MV-4-11 (cell line): Measurements from ENCODE around the gene PRKCB.

Source experiments
- DNase-seq: peaks from one replicate; lab custom pipeline; 2025; lab: John Stamatoyannopoulos, UW

The PRKCB gene

GRCh38 chr16:23866621-23867020 is 30.8 kb downstream of the PRKCB start:
- no peak for DNase-seq

- no peak for DNase-seq
Measured at GRCh38 chr16:23867566-23867965, 31.8 kb downstream of the PRKCB start.

- DNase-seq, result peak; percentile 38
Measured at GRCh38 chr16:23868136-23868535, 32.4 kb downstream of the PRKCB start.

DNA sequence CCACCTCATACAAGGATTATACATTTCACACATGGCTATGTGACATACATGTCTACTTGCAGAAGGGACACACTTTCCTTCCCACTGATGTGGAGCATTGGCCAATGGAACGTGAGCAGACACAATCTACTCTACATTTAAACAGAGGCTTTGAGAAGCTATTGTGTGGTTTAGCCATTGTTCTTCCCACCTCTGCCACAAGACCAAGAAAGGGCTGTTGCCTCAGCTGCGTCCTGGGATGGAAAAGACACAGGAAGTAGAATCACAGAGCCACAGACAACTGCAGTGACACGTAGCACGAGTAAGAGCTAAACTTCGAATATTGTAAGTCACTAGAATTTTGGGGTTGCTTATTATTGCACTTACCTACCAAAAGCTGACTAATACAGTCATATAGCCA is 33.3 kb downstream of the PRKCB start:
- DNase-seq, result peak; percentile 76

GRCh38 chr16:23871924-23872323 is 36.1 kb downstream of the PRKCB start:
- no peak for DNase-seq

DNA sequence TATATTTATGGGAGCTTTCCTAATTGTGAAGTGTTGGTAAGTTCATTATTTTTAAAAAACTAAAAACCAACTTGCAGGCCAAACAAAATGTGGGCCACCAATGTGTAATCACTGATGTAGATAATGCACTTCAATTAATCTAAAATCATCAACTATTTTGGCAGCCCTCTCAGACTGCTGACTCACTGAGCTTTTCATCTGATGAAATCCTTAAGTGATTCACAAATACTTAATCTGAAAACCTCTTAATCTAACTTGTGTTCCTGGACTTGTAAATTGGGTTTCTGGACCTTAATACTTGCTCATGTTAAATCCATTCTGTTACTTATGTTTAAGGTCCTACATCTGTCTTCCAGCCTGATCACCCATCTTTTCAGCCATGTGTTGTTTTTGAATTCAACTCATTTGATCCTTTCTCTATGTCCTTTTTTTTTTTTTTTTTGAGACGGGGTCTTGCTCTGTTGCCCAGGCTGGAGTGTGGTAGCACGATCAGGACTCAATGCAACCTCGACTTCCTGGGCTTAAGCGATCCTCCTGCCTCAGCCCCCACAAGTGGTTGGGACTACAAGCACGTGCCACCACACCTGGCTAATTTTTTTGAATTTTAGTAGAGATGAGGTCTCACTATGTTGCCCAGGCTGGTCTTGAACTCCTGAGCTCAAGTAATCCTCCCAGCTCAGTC is 39.0 kb downstream of the PRKCB start:
- peak; percentile 24 for DNase-seq

DNA sequence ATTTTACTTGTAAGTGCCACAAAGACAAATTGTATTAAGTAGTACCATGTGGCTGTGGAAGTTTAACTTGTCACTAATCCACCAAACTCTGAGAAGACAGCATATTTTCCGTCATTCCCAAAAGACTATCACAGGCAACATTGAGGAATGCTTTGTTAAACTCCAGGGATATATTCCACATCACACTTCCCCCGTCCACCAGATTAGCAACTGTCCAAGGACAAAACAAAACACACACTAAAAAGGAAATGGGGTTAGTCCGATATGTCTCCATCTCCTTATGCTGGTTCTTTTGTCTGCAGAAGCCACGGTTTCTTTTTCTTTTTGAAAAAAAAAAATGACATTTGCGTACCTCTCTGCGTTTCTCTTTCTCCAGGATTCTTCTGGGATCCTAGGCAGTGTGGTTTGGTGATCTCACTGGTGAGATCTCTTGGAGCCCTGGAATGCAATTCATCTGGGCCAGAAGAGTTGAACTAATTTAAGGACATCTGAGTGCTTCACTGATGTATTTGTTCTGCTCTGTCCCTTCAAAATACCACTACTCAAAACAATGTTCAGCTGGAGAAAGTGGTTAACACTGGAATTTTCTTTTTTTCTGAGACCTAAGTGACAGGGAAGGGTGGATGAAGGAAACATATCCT is 40.6 kb downstream of the PRKCB start:
- no peak for DNase-seq

GRCh38 chr16:23877107-23878070 is 41.6 kb downstream of the PRKCB start:
- peak; percentile 18 for DNase-seq

DNA sequence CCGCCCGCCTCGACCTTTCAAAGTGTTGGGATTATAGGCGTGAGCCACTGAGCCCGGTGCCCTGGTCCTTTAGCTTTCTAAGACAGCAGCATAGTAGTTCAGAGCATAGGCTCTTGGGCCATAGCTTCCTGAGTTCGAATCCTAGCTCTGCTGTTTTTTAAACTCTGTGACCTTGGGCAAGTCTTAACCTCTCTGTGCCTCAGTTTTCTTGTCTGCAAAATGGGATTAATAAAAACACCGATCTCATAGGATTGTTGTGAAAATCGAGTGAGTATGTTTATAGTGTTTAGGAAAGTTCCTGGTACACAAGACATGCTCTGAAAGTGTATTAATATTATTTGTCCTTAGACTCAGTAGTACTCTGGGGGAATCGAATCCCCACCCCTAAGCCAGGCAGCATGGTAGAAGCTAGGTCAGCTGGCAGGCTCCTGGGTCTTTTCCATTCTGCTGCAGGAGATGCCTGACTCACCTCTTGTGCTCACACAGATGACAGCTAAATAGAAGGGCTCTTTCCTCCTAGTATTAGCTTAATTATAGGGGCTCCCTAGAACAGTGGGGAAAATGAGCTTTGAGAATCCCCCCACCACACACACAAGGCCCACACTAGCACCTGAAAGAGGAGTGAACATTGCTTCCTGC is 44.1 kb downstream of the PRKCB start:
- no peak for DNase-seq

DNA sequence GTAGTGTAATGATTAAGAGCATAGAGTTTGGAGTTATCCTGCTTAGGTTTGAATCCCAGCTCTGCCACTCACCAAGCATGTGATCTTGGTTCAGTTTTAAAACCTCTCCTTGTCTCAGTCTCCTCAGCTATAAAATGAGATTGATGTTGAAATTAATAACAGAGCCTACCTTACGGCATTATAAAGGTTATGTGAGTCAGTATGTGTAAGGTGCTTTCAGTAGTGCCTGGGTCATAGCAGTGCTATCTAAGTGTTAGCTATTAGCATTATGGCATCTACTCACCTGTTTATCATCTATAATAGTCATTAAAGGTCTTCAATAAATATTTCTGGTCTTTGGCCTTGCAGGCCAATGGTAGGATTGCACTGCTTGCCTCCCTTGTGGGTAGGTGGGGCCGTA is 53.4 kb downstream of the PRKCB start:
- DNase-seq, result no peak

GRCh38 chr16:23893986-23894385 is 58.2 kb downstream of the PRKCB start:
- DNase-seq, result peak; percentile 30

- no peak for DNase-seq
Measured at GRCh38 chr16:23895052-23895451, 59.3 kb downstream of the PRKCB start.

DNA sequence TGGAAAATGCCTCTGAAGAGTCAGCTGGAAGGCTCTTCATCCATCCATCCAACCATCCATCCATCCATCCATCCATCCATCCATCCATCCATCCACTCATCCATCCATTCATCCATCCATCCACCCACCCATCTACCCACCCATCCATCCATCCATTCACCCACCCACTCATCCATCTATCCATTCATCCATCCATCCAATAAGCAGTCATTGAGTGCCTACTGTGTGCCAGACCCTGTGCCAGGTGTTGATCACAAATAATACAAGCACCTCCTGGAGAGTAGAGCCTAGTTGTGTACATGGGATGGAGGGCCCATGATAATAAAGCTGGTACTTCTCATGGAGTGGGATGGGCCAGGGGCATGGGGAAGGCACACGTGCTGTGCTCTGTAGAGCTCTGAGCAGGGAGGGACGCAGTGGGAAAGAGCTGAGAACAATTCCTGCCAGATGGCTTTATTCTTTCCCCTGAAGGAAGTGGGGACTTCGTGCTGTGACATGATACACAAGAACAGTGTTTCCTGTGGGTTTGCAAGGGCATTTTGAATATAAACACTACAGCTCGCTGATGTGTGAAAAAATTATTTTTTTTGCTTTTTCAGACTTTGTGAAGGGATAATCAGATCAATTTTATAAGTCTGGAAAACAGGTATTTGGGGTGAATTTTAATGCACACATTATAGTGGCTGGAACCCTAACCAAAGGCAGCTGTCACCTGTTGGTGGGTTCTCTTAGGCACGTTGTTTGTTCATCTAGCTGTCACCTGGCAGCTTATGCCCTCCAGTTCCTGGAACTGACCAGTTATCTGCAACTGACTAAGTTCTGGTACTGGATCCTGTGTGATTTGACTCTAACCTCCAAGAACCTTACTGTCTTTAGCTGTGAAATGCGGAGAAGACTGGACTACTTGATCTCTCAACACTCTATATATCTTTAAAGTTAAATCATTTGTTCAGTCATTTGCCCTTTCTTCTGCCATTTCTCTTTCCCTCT is 61.3 kb downstream of the PRKCB start:
- no peak for DNase-seq

- DNase-seq, result no peak
Measured at GRCh38 chr16:23898682-23899430, 63.1 kb downstream of the PRKCB start.

DNA sequence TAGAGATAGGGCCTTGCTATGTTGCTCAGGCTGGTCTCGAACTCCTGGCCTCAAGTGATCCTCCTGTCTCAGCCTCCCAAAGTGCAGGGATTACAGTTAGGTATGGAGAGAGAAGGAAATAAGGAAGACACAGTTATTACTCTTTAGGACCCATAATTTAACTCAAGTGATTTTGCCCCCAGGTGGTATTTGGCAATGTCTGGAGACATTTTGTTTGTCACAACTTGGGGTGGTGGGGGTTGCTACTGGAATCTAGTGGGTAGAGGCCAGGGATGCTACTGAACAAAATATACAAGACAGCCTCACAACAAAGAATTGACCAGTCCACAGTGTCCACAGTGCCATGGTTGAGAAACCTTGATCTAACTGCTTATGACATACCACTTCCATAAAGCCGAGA is 64.1 kb downstream of the PRKCB start:
- no peak for DNase-seq

DNA sequence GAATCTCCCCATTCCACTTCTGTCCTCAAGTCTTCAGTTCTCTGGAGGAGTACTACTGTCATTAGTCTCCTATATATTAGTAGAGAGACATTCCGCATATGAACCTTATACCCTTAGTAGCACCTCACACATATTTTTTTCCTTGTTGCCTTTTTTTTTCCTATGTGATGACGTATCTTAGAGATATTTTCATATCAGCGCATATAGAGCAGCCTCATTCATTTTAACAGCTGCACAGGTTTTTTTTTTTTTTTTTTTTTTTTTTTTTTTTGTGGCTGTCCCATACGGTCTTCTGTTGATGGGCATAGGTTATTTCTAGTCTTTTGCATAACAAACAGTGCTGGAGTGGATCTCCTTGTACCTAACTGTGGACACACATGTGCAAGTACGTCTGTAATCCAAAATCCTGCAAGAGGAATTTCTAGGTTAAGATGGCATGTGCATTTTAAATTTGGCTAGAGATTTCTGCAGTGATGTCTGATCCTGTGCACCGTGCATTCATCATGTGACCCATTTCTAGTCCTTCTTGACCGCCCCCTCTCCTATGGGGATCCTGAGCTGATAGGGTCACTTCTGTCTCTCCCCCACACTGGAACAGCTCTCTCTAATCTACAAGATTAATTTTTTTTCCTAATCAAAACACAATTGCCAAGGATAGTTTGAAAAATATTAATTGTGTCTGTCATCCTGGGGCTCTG is 64.8 kb downstream of the PRKCB start:
- DNase-seq, result no peak

DNA sequence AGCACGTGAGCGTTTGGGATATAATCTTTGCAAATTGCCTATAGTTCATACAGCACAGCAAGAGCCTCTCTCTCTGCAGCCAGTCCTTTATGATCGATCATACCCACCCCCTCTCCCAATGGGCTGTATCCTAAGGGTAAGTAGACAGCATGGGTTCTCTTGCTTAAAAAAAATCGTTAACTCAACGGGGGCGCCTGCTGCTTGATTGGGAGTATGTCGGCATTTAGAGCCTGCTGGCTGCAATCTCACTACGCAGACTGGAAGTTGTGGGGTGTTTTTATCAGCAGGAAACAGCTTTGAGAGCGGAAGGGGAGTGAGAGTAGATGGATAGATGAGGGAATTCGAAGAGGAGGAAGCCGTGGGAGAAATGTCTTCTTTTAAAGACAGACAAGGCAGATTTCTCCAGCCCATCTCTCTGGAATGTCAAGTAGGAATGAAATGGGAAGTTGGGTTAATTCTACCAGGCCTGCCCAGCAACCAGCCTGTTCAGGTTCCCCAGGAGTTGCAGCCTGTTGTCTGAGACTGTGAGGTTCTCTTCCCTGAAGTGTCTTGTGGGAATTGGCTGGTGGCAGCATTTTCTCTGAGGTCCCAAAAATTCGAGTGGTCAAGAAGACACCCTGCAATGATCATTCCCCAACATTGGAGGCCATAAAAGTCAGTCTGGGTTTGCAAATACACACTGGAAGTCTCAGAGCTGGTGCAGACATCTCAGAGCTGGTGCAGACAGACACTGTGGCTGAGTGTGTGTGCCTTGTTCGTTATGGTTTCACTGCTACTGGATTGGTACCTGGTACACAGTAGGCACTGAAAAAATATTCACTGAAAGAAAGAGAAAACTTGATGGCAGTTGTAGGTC is 65.6 kb downstream of the PRKCB start:
- no peak for DNase-seq

- no peak for DNase-seq
Measured at GRCh38 chr16:23902034-23902747, 66.4 kb downstream of the PRKCB start.
